Loucy (cell line): ENCODE measurements around the gene RNF126.
A peak's percentile ranks its signal among the peaks of the same experiment; 100 is the strongest.

ENCODE experiments used
- H2AFZ ChIP-seq: fragments of 200-600 bp; sonication (generic); 2 replicates; pipeline ENCODE4 v1.6.0; 2016; ENCODE audit warnings: antibody characterized with exemption, mild to moderate bottlenecking, low read length, moderate library complexity
- H3F3A ChIP-seq: fragments of 200-600 bp; 2 replicates; pipeline ENCODE4 v1.6.0; 2016; ENCODE audit warnings: antibody characterized with exemption, low read depth, mild to moderate bottlenecking
- H3K27me3 ChIP-seq: fragments of 200-600 bp; sonication (generic); 2 replicates; pipeline ENCODE4 v1.6.1; 2014; ENCODE audit warnings: low read length, mild to moderate bottlenecking; ENCODE audit not compliant: insufficient read depth, poor library complexity, severe bottlenecking
- H3K36me3 ChIP-seq: fragments of 200-600 bp; sonication (generic); 2 replicates; pipeline ENCODE4 v1.6.1; 2016; ENCODE audit warnings: low read length; ENCODE audit not compliant: insufficient read depth
- H3K4me1 ChIP-seq: fragments of 200-600 bp; sonication (generic); 2 replicates; pipeline ENCODE4 v1.5.1; 2014; ENCODE audit warnings: low read length, mild to moderate bottlenecking; ENCODE audit not compliant: insufficient read depth, poor library complexity, severe bottlenecking
- H3K4me2 ChIP-seq: fragments of 200-600 bp; sonication (generic); 2 replicates; pipeline ENCODE4 v1.6.0; 2014; ENCODE audit warnings: antibody characterized with exemption, low read length, low read depth, mild to moderate bottlenecking; ENCODE audit not compliant: poor library complexity, severe bottlenecking
- H3K4me3 ChIP-seq: fragments of 200-600 bp; sonication (generic); 2 replicates; pipeline ENCODE4 v1.5.1; 2014; ENCODE audit warnings: low read length, mild to moderate bottlenecking, mixed read lengths; ENCODE audit not compliant: poor library complexity, severe bottlenecking
- H3K79me2 ChIP-seq: fragments of 200-600 bp; sonication (generic); 2 replicates; pipeline ENCODE4 v1.6.1; 2014; ENCODE audit warnings: low read length; ENCODE audit not compliant: insufficient read depth
- H3K9ac ChIP-seq: fragments of 200-600 bp; sonication (generic); 2 replicates; pipeline ENCODE4 v1.6.0; 2014; ENCODE audit warnings: mild to moderate bottlenecking, low read depth, low read length, moderate library complexity; ENCODE audit not compliant: poor library complexity, severe bottlenecking
- H3K9me2 ChIP-seq: fragments of 200-600 bp; sonication (generic); replicated peaks from 2 replicates; pipeline ENCODE4 v1.6.1; 2016; ENCODE audit warnings: low read depth, low read length, mixed read lengths
- H3K9me3 ChIP-seq: fragments of 200-600 bp; sonication (generic); 2 replicates; pipeline ENCODE4 v1.6.1; 2014; ENCODE audit warnings: mild to moderate bottlenecking, antibody characterized with exemption, low read length, low read depth; ENCODE audit not compliant: insufficient read depth
- H4K20me1 ChIP-seq: fragments of 200-600 bp; sonication (generic); 2 replicates; pipeline ENCODE4 v1.6.0; 2014; ENCODE audit warnings: antibody characterized with exemption, low read length, mild to moderate bottlenecking; ENCODE audit not compliant: insufficient read depth, poor library complexity, severe bottlenecking
- EZH2phosphoT487 ChIP-seq: fragments of 200-600 bp; IDR thresholded peaks from 2 replicates; pipeline ENCODE4 v1.6.1; 2018; ENCODE audit warnings: antibody characterized with exemption, mild to moderate bottlenecking, moderate library complexity, borderline replicate concordance
- TF ChIP-seq, protein P1 (sequence below): fragments of 200-600 bp; sonication (generic); conservative IDR thresholded peaks from 2 replicates; pipeline ENCODE4 v1.5.1; 2014; ENCODE audit warnings: mild to moderate bottlenecking, antibody characterized with exemption, low read length

Gene RNF126

DNA sequence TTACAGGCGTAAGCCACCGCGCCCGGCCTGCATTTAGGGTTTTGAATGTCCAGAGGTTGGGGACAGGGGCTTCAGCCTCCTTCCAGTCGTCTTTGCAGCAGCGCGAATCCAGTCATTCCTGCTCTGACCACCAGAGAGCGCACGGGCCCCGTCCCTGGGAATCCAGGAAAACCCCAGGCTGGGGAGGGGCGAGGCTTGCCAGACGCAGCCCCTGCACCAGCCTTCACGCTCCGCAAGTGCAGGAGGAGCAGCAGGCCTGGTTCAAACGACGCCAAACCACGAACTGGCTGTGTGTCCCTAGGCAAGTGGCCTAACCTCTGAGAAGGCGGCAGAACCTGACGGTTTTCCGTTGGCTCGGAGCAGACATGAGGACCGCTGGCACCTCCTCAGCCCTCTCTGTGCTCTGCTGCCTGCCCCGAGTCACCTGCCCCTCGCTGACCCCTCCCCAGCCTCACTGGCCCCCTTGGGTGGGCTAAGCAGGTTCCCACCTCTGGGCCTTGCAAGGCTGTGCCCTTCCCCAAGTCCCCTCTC, 2.0 kb upstream of the RNF126 start:
- no peak overlapping the region for H2AFZ ChIP-seq
- no peaks in the 10 kb centered on the region for H3K9me3 ChIP-seq
- peaks cover 23% of the 10 kb centered on the region for H3K4me1 ChIP-seq
- H3K9me2 ChIP-seq, result no peaks in the 10 kb centered on the region
- no peak overlapping the region for H3K4me3 ChIP-seq
- H3K27me3 ChIP-seq, result peaks cover 7% of the 10 kb centered on the region
- TF ChIP-seq, protein P1, sequence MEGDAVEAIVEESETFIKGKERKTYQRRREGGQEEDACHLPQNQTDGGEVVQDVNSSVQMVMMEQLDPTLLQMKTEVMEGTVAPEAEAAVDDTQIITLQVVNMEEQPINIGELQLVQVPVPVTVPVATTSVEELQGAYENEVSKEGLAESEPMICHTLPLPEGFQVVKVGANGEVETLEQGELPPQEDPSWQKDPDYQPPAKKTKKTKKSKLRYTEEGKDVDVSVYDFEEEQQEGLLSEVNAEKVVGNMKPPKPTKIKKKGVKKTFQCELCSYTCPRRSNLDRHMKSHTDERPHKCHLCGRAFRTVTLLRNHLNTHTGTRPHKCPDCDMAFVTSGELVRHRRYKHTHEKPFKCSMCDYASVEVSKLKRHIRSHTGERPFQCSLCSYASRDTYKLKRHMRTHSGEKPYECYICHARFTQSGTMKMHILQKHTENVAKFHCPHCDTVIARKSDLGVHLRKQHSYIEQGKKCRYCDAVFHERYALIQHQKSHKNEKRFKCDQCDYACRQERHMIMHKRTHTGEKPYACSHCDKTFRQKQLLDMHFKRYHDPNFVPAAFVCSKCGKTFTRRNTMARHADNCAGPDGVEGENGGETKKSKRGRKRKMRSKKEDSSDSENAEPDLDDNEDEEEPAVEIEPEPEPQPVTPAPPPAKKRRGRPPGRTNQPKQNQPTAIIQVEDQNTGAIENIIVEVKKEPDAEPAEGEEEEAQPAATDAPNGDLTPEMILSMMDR, result peak; percentile 83
- no peak for TF ChIP-seq EZH2phosphoT487
- H4K20me1 ChIP-seq, result peaks cover 29% of the 10 kb centered on the region
- peak overlapping the region; percentile 10 for H3K4me2 ChIP-seq
- no peak overlapping the region for H3K9ac ChIP-seq
- peaks cover 30% of the 10 kb centered on the region for H3K79me2 ChIP-seq
- no peaks in the 10 kb centered on the region for H3K36me3 ChIP-seq
- H3F3A ChIP-seq, result no peaks in the 10 kb centered on the region

DNA sequence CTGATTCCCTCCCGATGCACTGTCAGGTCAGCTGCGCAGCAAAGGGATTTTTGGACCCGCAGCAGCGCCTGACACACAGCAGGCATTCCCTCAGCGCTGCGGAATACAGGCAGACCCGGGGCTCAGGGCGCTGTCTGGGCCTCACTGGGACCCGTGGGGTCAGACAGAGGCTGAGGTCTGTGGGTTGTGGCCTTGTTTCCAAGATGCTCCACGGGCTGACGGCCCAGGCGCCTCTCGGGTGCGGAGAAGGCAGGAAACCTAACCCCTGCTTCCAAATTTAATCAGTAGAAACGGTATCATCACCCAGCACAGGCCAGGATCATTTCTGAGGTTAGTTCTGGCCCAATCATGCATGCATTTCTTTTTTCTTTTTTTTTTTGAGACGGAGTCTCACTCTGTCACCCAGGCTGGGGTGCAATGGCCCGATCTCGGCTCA, 686 bp upstream of the RNF126 start:
- no peaks in the 10 kb centered on the region for H3F3A ChIP-seq
- H2AFZ ChIP-seq, result peak overlapping the region; percentile 95
- no peak for TF ChIP-seq EZH2phosphoT487
- TF ChIP-seq, protein P1, result no peak
- peak overlapping the region; percentile 97 for H3K4me2 ChIP-seq
- H3K9me3 ChIP-seq, result no peaks in the 10 kb centered on the region
- H3K9me2 ChIP-seq, result no peaks in the 10 kb centered on the region
- H3K4me1 ChIP-seq, result peaks cover 24% of the 10 kb centered on the region
- H3K79me2 ChIP-seq, result peaks cover 43% of the 10 kb centered on the region
- peaks cover 42% of the 10 kb centered on the region for H4K20me1 ChIP-seq
- H3K9ac ChIP-seq, result peak overlapping the region; percentile 78
- no peaks in the 10 kb centered on the region; the same call in 1 of the 2 replicates for H3K36me3 ChIP-seq
- peaks cover 7% of the 10 kb centered on the region for H3K27me3 ChIP-seq
- peak overlapping the region; percentile 77 for H3K4me3 ChIP-seq

DNA sequence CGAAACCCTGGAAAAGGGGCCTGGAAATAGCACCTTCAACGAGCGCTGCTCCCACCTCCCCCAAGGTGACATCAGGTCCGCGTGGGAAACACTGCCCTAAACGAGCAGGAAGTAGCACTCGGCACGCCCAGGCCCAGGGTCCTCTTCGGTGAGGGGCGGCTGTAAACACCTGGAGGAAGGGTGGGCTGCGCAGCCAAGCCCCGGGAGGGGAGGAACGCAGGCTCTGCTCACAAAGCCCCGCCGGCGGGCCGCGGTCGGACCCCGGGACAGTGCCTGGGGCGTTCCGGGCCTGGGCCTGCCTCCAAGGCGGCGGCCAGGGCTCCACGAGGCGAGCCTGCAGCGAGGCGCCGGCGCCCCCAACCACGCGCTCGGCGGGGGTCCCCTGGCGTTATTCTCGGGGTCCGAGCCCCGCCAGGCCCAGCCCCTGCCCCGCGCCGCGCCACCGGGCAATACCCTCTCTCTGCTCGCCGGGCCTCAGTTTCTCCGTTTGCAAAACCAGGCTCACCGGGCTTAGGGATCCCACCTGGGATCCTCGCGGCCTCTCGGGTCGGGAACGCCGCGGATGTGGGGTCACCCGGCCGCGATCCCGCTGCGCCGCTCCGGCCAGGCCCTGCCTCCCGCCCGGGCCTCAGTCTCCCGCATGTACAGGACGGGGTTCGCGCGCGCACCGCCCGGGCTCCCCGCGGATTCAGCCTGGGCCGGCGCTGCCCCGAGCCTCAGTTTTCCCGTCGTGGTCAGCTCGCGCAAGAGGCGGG, 630 bp downstream of the RNF126 start:
- H2AFZ ChIP-seq, result no peak overlapping the region
- peaks cover 7% of the 10 kb centered on the region for H3K27me3 ChIP-seq
- peaks cover 24% of the 10 kb centered on the region for H3K4me1 ChIP-seq
- peaks cover 56% of the 10 kb centered on the region for H3K79me2 ChIP-seq
- H3K9ac ChIP-seq, result peak overlapping the region; percentile 91
- H3K9me2 ChIP-seq, result no peaks in the 10 kb centered on the region
- no peaks in the 10 kb centered on the region; the same call in 1 of the 2 replicates for H3K36me3 ChIP-seq
- peaks cover 54% of the 10 kb centered on the region for H4K20me1 ChIP-seq
- no peaks in the 10 kb centered on the region for H3K9me3 ChIP-seq
- H3F3A ChIP-seq, result no peaks in the 10 kb centered on the region
- TF ChIP-seq, protein P1, result no peak
- TF ChIP-seq EZH2phosphoT487, result no peak
- H3K4me3 ChIP-seq, result peak overlapping the region; percentile 100
- peak overlapping the region; percentile 100 for H3K4me2 ChIP-seq
